Activated T-cell treated with anti-CD3 and anti-CD28 coated beads, Interleukin-2, amount 50 U/mL, for 72 hours (primary cell): ENCODE measurements around the gene SPRYD3. TPM values are rescaled to one million over a fixed set of nuclear protein-coding genes. Genes with fewer than 3 reads are reported as not detected.

ENCODE experiments used
- total RNA-seq, 2 donors: library from RNA; stranded (reverse); gene quantifications; one replicate each; pipeline ENCODE4 v1.2.3, GENCODE V29; 2022

Gene SPRYD3
- total RNA-seq, 2 donors from 2014 or later: 30.0 to 31.5 TPM

Other genes starting within 250 kb of the SPRYD3 start
- under 1 TPM; 0.19 to 0.26 TPM for gene KRT79, start 245.1 kb downstream of the SPRYD3 start, total RNA-seq
- not detected for gene KRT78, start 230.4 kb downstream of the SPRYD3 start, total RNA-seq
- under 1 TPM; 0.65 TPM for gene KRT8, start 174.3 kb downstream of the SPRYD3 start, total RNA-seq
- 1 to 10 TPM; 3.3 to 5.1 TPM for gene KRT18, start 130.3 kb downstream of the SPRYD3 start, total RNA-seq
- 100 to 1,000 TPM; 622 to 633 TPM for gene EIF4B, start 72.9 kb downstream of the SPRYD3 start, total RNA-seq
- gene TNS2, start 29.3 kb downstream of the SPRYD3 start, total RNA-seq: 1 to 10 TPM; 1.5 to 2.6 TPM
- gene IGFBP6, start 18.3 kb upstream of the SPRYD3 start, total RNA-seq: 1 to 10 TPM; 5.7 to 9.2 TPM
- 1 to 10 TPM; 2.2 to 7.9 TPM for gene SOAT2, start 24.1 kb upstream of the SPRYD3 start, total RNA-seq
- gene ZNF740, start 101.3 kb upstream of the SPRYD3 start, total RNA-seq: 10 to 100 TPM; 44.2 to 49.5 TPM
- gene CSAD, start 101.5 kb upstream of the SPRYD3 start, total RNA-seq: 10 to 100 TPM; 42.7 to 45.2 TPM
- 100 to 1,000 TPM in 1 of 2 donors, 10 to 100 TPM in 1; 88.0 to 111 TPM for gene ITGB7, start 127.9 kb upstream of the SPRYD3 start, total RNA-seq
- gene RARG, start 152.8 kb upstream of the SPRYD3 start, total RNA-seq: 10 to 100 TPM; 36.7 to 37.3 TPM
- gene ESPL1, start 188.9 kb upstream of the SPRYD3 start, total RNA-seq: 10 to 100 TPM; 71.9 to 75.5 TPM
- gene PFDN5, start 216.2 kb upstream of the SPRYD3 start, total RNA-seq: 100 to 1,000 TPM; 301 to 318 TPM
- gene MYG1, start 220.3 kb upstream of the SPRYD3 start, total RNA-seq: 10 to 100 TPM; 83.5 to 89.9 TPM
- 100 to 1,000 TPM in 1 of 2 donors, 10 to 100 TPM in 1; 99.0 to 118 TPM for gene AAAS, start 242.2 kb upstream of the SPRYD3 start, total RNA-seq